Right atrium auricular region (tissue), 2 donors: Measurements from ENCODE around the gene KRT86. TPM values are rescaled to one million over a fixed set of nuclear protein-coding genes. Genes with fewer than 3 reads are reported as not detected.
A peak's percentile ranks its signal among the peaks of the same experiment; 100 is the strongest.

Experiments used
- DNase-seq: peaks from one replicate; pipeline ENCODE4 v3.0.0-alpha.2; 2019; ENCODE audit warnings: low spot score
- H3K27ac ChIP-seq, 2 donors: fragments of 200-600 bp; sonication (generic); 1 replicate in 1 of 2; 2 replicates in 1 of 2; pipeline ENCODE4 v1.5.1; 2016 to 2019
- H3K27me3 ChIP-seq, 2 donors: fragments of 200-600 bp; sonication (generic); one replicate each; pipeline versions ENCODE4 v1.5.1 to v1.6.0; 2017 to 2019
- H3K36me3 ChIP-seq: fragments of 200-600 bp; sonication (generic); one replicate; pipeline ENCODE4 v1.5.1; 2016
- H3K4me1 ChIP-seq, 2 donors: fragments of 200-600 bp; sonication (generic); one replicate each; pipeline versions ENCODE4 v1.5.1 to v1.6.0; 2017 to 2019
- H3K4me3 ChIP-seq, 2 donors: fragments of 200-600 bp; sonication (generic); 1 replicate in 1 of 2; 2 replicates in 1 of 2; pipeline ENCODE4 v1.5.1; 2017 to 2019; ENCODE audit warnings: mild to moderate bottlenecking in 1 of 2, moderate library complexity in 1 of 2
- H3K9me3 ChIP-seq, 2 donors: fragments of 200-600 bp; sonication (generic); one replicate each; pipeline ENCODE4 v1.5.1; 2019
- total RNA-seq, 2 donors: library from RNA; depleted of rRNA; stranded (reverse); fragments of >200 nt; gene quantifications; one replicate each; pipeline ENCODE4 v1.1.0, GENCODE V29; 2016
- TF ChIP-seq, protein P1 (sequence below), 2 donors: fragments of 200-600 bp; sonication (generic); IDR thresholded peaks; one replicate each; pipeline ENCODE4 v1.5.1; 2019; ENCODE audit warnings: antibody characterized with exemption in 2 of 2

The KRT86 gene
- total RNA-seq, 2 donors from 2014 or later, result not detected

DNA sequence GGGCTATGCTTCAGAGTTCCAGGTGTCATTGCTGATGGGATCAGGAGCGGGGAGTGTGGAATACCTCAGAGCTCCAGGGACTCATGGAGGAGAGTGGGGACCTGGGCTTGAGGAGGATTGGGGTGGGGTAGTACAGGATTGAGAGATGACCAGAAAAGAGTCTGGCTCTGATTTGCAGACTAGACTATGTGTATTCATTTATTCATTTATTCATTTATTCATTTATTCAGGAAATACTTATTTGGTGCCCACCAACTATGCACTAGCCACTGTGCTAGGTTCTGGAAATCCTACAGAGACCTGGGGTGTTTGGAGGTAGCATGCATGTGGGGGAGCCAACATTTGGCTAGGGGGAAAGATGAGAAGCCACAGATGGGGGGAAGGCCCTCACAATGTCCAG, 47.6 kb downstream of the KRT86 start:
- Histone ChIP-seq H3K27me3 (no peaks in the 10 kb centered on the region), H3K36me3 (no peaks in the 10 kb centered on the region), H3K4me3 (no peak overlapping the region), H3K4me1 (no peaks in the 10 kb centered on the region), H3K9me3 (no peaks in the 10 kb centered on the region), H3K27ac (no peak overlapping the region)
- TF ChIP-seq, protein P1, sequence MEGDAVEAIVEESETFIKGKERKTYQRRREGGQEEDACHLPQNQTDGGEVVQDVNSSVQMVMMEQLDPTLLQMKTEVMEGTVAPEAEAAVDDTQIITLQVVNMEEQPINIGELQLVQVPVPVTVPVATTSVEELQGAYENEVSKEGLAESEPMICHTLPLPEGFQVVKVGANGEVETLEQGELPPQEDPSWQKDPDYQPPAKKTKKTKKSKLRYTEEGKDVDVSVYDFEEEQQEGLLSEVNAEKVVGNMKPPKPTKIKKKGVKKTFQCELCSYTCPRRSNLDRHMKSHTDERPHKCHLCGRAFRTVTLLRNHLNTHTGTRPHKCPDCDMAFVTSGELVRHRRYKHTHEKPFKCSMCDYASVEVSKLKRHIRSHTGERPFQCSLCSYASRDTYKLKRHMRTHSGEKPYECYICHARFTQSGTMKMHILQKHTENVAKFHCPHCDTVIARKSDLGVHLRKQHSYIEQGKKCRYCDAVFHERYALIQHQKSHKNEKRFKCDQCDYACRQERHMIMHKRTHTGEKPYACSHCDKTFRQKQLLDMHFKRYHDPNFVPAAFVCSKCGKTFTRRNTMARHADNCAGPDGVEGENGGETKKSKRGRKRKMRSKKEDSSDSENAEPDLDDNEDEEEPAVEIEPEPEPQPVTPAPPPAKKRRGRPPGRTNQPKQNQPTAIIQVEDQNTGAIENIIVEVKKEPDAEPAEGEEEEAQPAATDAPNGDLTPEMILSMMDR (IDR thresholded peaks at IDR 0.05), result no peak
- DNase-seq, result no peak

- no peak for DNase-seq
- no peak overlapping the region for H3K27ac ChIP-seq
- no peaks in the 10 kb centered on the region for H3K4me1 ChIP-seq
- no peaks in the 10 kb centered on the region for H3K36me3 ChIP-seq
- no peak overlapping the region for H3K4me3 ChIP-seq
- no peaks in the 10 kb centered on the region for H3K27me3 ChIP-seq
- no peaks in the 10 kb centered on the region for H3K9me3 ChIP-seq
- TF ChIP-seq, protein P1 (IDR thresholded peaks at IDR 0.05), result no peak
Measured at GRCh38 chr12:52323001-52323400, 48.6 kb downstream of the KRT86 start.

- TF ChIP-seq, protein P1 (IDR thresholded peaks at IDR 0.05), result no peak
- H3K4me1 ChIP-seq, result no peaks in the 10 kb centered on the region
- no peaks in the 10 kb centered on the region for H3K27me3 ChIP-seq
- DNase-seq, result no peak
- H3K36me3 ChIP-seq, result no peaks in the 10 kb centered on the region
- H3K4me3 ChIP-seq, result no peak overlapping the region
- no peaks in the 10 kb centered on the region for H3K9me3 ChIP-seq
- no peak overlapping the region for H3K27ac ChIP-seq
Measured at GRCh38 chr12:52323416-52324152, 49.1 kb downstream of the KRT86 start.

- TF ChIP-seq, protein P1 (IDR thresholded peaks at IDR 0.05), result no peak
- H3K4me3 ChIP-seq, result no peak overlapping the region
- no peaks in the 10 kb centered on the region for H3K4me1 ChIP-seq
- H3K9me3 ChIP-seq, result no peaks in the 10 kb centered on the region
- H3K36me3 ChIP-seq, result no peaks in the 10 kb centered on the region
- no peak overlapping the region for H3K27ac ChIP-seq
- H3K27me3 ChIP-seq, result no peaks in the 10 kb centered on the region
- DNase-seq, result no peak
Measured at GRCh38 chr12:52324153-52324444, 49.7 kb downstream of the KRT86 start.

GRCh38 chr12:52327052-52327829, 52.8 kb downstream of the KRT86 start:
- TF ChIP-seq, protein P1 (IDR thresholded peaks at IDR 0.05), result peak; percentile 50 to 80
- Histone ChIP-seq H3K4me3 (no peak overlapping the region), H3K27me3 (no peaks in the 10 kb centered on the region), H3K4me1 (no peaks in the 10 kb centered on the region), H3K36me3 (no peaks in the 10 kb centered on the region), H3K9me3 (no peaks in the 10 kb centered on the region), H3K27ac (no peak overlapping the region)
- peak; percentile 72 for DNase-seq
